ENCODE measurements around the gene FADS6. TPM values are rescaled to one million over a fixed set of nuclear protein-coding genes. Genes with fewer than 3 reads are reported as not detected.

Gene FADS6
- total RNA-seq, 1 donor from 2014 or later, result not detected

DNA sequence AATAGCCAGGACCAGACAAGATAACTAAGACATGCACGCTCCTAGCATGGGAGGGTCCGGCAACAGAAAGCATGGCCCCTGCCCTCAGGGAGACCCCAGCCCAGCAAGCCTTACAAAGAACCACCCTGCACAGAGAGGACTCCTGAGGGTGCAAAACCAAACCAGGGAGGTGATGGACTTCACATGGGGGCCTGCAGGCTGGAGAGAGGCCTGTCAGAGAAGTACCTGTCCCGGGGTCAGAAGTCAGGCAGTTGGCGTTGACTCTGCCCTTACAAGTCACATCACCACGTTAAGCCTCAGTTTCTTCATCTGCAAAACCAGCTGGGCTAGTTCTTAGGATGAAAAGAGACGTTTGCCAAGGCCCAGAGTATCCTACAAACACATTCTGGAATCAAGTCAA lies 35.4 kb upstream of the FADS6 start:
- TF ChIP-seq CTCF (IDR thresholded peaks at IDR 0.05; ENCODE audit: borderline replicate concordance), result no peak
- H3K27ac ChIP-seq (replicated peaks), result no peak overlapping the region
- peaks cover 11% of the 10 kb centered on the region for H3K4me1 ChIP-seq
- intact Hi-C loops (cut with micrococcal nuclease), result no loop called here
- H3K4me3 ChIP-seq, result no peak overlapping the region
- DNase-seq, result no peak
- H3K27me3 ChIP-seq (ENCODE audit: low read depth), result peaks cover 100% of the 10 kb centered on the region
- H3K36me3 ChIP-seq, result no peaks in the 10 kb centered on the region
- no peaks in the 10 kb centered on the region for H3K9me3 ChIP-seq (replicated peaks)

DNA sequence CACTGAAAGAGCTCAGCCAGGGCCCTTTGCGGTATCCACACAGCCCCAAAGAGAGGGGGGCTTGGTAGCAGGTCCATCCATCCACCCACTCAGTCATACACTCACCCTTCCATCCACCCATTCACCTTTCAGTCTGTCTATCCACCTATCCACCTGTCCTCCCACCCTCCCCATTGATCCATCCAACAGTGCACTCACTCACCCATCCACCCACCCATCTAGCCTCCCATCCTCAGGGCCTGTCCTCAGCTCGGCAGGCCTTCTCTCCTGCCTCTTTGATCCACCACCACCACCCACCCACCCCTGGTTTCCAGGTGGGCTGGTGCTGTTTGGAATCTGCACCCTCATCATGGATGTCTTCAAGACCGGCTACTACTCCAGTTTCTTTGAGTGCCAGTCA lies 31.8 kb upstream of the FADS6 start:
- no peak overlapping the region for H3K4me3 ChIP-seq
- H3K27ac ChIP-seq (replicated peaks), result no peak overlapping the region
- H3K27me3 ChIP-seq (ENCODE audit: low read depth), result peaks cover 100% of the 10 kb centered on the region
- peaks cover 26% of the 10 kb centered on the region for H3K4me1 ChIP-seq
- no peak for TF ChIP-seq CTCF (IDR thresholded peaks at IDR 0.05; ENCODE audit: borderline replicate concordance)
- no peaks in the 10 kb centered on the region for H3K36me3 ChIP-seq
- H3K9me3 ChIP-seq (replicated peaks), result no peaks in the 10 kb centered on the region
- intact Hi-C loops (cut with micrococcal nuclease), result no loop called here
- no peak for DNase-seq

DNA sequence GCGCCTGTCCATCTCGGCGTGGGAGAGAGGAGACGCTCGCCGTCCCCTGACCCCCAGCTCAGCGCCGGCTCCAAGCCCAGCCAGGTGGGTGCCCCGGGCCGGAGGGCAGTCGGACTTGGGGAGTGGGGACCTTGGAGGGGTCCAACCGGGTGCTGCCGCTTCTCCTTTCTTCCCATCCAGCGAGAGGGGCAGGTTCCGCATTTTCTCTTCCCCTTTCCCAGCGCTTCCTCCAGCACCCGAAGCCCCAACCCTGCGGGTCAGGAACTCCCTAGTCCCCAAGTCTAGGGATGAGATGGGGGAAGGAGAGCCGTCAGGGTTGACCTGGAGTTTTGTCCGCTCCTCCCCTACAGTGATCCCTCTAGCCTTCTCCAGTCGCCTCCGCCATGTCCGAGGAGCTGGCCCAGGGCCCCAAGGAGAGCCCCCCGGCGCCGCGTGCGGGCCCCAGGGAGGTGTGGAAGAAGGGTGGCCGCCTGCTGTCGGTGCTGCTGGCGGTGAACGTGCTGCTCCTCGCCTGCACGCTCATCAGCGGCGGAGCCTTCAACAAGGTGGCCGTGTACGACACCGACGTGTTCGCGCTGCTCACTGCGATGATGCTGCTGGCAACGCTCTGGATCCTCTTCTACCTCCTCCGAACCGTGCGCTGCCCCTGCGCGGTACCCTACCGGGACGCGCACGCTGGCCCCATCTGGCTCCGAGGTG lies 31.0 kb upstream of the FADS6 start, which contains the start of gene OTOP2:
OTOP2 (plus strand) TSS at position 24 of the 699 bp plus-strand sequence; CDS start at position 384, 360 bp downstream.
- Histone ChIP-seq H3K4me1 (peaks cover 26% of the 10 kb centered on the region), H3K27ac (replicated peaks) (no peak within 1 kb of the TSS), H3K4me3 (peak within 1 kb of the TSS; percentile 53), H3K9me3 (replicated peaks) (no peaks in the 10 kb centered on the region), H3K27me3 (ENCODE audit: low read depth) (peaks cover 100% of the 10 kb centered on the region), H3K36me3 (no peaks in the 10 kb centered on the region)
- DNase-seq, result peak; percentile 35
- TF ChIP-seq CTCF (IDR thresholded peaks at IDR 0.05; ENCODE audit: borderline replicate concordance), result no peak
- intact Hi-C loops (cut with micrococcal nuclease), result no loop called here

- no peak overlapping the region for H3K27ac ChIP-seq (replicated peaks)
- intact Hi-C loops (cut with micrococcal nuclease), result no loop called here
- peak overlapping the region; percentile 53 for H3K4me3 ChIP-seq
- DNase-seq, result peak; percentile 60
- TF ChIP-seq CTCF (IDR thresholded peaks at IDR 0.05; ENCODE audit: borderline replicate concordance), result peak; percentile 79
- H3K9me3 ChIP-seq (replicated peaks), result no peaks in the 10 kb centered on the region
- H3K36me3 ChIP-seq, result no peaks in the 10 kb centered on the region
- peaks cover 100% of the 10 kb centered on the region for H3K27me3 ChIP-seq (ENCODE audit: low read depth)
- H3K4me1 ChIP-seq, result peaks cover 26% of the 10 kb centered on the region
Measured at GRCh38 chr17:74923538-74924249, 30.3 kb upstream of the FADS6 start.

DNA sequence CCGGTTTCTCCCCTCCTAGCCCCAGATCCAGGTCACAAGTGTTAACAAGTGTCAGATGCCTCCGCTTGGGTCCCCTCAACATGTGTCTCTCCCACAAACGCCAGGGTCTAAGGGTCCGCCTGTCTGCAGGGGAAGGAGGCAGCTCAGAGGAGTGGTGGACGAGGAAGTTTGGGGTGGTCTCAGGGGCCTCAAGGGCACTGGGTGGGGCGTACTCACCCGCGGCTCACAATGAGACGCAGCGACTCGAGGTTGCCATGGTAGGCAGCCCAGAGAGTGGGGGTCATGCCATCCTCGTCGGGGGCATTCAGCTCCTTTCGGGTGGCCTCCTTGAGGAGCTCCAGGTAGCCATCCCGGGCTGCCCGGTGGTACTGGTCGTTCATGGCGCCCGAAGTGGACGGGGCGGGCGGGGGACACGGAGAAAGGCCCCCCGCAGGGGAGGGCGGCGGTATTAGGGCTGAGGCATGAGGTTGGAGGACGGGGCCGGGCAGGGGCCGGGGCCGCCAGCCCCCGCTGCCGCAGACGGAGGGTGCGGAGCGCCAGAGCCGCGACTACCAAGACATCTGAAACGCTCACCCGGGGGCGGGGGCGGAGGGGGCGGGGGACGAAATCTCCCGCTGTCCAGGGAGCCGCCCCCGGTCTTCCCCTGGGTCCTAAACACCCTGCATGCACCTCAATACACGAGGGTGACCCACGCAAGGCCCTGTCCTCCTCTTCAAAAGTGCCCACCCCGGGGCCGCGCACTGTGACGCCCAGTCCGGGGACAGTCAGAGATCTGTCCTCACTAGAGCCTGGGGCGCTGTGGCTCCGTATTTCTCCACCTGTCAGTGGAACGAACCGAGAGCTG lies 29.5 kb upstream of the FADS6 start, which contains the start of gene USH1G:
USH1G (minus strand) TSS at position 562 of the 844 bp plus-strand sequence; CDS start at position 380, 182 bp downstream.
- peaks cover 26% of the 10 kb centered on the region for H3K4me1 ChIP-seq
- H3K27ac ChIP-seq (replicated peaks), result no peak within 1 kb of the TSS
- H3K9me3 ChIP-seq (replicated peaks), result no peaks in the 10 kb centered on the region
- H3K27me3 ChIP-seq (ENCODE audit: low read depth), result peaks cover 100% of the 10 kb centered on the region
- no peak for TF ChIP-seq CTCF (IDR thresholded peaks at IDR 0.05; ENCODE audit: borderline replicate concordance)
- DNase-seq, result no peak
- intact Hi-C loops (cut with micrococcal nuclease), result no loop called here
- H3K36me3 ChIP-seq, result no peaks in the 10 kb centered on the region
- H3K4me3 ChIP-seq, result peak within 1 kb of the TSS; percentile 53

Data from left ventricle myocardium inferior (tissue), 1 donor.